Thyroid gland (tissue), 4 donors: ENCODE measurements around the gene TTC34.

ENCODE experiments used
- POLR2A ChIP-seq, 2 donors: fragments of 450-650 bp; IDR thresholded peaks; one replicate each; pipeline ENCODE4 v1.6.1; 2017; ENCODE audit warnings: antibody characterized with exemption in 2 of 2, mild to moderate bottlenecking in 2 of 2, moderate library complexity in 1 of 2
- TF ChIP-seq, protein P1 (sequence below), 6 experiments: fragments of 200-600 bp in 3 of 6; fragments of 450-650 bp in 3 of 6; sonication (generic) in 3 of 6; IDR thresholded peaks; one replicate each; pipeline ENCODE4 v1.5.1; 2016 to 2019; ENCODE audit warnings: antibody characterized with exemption in 6 of 6, mild to moderate bottlenecking in 2 of 6, inconsistent platforms in 1 of 6, moderate library complexity in 1 of 6

DNA sequence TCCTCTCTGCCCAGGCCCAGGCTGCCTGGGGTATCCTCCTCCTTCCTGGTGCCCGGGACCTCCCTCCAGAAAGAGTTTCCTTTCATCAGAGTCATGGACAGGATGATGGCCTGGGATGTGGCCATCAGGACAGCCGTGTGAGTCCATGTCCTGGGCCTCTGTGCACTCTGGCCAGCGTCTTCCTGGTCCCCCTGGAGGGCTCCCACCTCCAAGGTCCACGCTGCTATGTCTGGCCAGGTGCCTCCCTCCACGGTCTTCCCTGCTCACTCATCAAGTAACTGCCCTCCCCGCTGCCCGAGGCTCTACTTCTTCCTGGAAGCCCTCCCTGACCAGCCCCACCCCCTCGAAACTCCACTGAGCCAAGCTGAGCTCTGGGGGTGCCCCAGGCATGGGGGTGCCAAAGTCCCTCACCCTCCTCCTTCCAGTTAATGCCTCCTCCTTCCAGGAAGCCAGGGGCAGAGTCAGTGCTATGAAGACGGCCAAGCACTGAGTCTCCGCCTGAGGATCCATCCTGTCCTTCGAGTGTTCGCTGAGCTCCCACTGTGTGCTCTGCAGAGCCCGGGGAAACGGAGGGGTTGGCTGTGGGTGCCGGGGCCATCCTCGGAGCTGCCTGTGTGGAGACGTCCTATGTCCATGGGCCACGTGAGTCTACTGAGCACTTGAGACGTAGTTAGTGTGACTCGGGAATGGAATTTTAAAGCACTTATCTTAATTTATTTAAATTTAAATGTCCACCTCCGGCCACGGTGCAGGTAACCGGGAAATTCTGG lies 28.5 kb upstream of the TTC34 start:
- TF ChIP-seq, protein P1, sequence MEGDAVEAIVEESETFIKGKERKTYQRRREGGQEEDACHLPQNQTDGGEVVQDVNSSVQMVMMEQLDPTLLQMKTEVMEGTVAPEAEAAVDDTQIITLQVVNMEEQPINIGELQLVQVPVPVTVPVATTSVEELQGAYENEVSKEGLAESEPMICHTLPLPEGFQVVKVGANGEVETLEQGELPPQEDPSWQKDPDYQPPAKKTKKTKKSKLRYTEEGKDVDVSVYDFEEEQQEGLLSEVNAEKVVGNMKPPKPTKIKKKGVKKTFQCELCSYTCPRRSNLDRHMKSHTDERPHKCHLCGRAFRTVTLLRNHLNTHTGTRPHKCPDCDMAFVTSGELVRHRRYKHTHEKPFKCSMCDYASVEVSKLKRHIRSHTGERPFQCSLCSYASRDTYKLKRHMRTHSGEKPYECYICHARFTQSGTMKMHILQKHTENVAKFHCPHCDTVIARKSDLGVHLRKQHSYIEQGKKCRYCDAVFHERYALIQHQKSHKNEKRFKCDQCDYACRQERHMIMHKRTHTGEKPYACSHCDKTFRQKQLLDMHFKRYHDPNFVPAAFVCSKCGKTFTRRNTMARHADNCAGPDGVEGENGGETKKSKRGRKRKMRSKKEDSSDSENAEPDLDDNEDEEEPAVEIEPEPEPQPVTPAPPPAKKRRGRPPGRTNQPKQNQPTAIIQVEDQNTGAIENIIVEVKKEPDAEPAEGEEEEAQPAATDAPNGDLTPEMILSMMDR (IDR thresholded peaks at IDR 0.05) = no peak
- TF ChIP-seq POLR2A (IDR thresholded peaks at IDR 0.05) = no peak
